ENCODE data around the gene SLC26A4. TPM values are rescaled to one million over a fixed set of nuclear protein-coding genes. Genes with fewer than 3 reads are reported as not detected.

The SLC26A4 gene
- total and polyA plus RNA-seq, 5 donors: 0.23 to 0.84 (median 0.37) TPM

- DNase-seq (no peak), ATAC-seq (no peak)
- no peaks in the 10 kb centered on the region for H3K27me3 ChIP-seq (ENCODE audit: control insufficient read depth, insufficient read depth)
- peaks cover 1% of the 10 kb centered on the region for H3K4me1 ChIP-seq (ENCODE audit: control insufficient read depth, insufficient read depth, low read length)
- intact Hi-C loops (cut with DNase I): no loop called here
- no peak overlapping the region for H3K4me3 ChIP-seq (ENCODE audit: low read length)
- no peaks in the 10 kb centered on the region for H3K9me3 ChIP-seq (ENCODE audit: control insufficient read depth, low read length)
- H3K27ac ChIP-seq (ENCODE audit: low read length): no peak overlapping the region
- WGBS: 91% methylated on average over 4 of the region's 4 CpGs
Observed at GRCh38 chr7:107696330-107696946, 35.8 kb downstream of the SLC26A4 start.

DNA sequence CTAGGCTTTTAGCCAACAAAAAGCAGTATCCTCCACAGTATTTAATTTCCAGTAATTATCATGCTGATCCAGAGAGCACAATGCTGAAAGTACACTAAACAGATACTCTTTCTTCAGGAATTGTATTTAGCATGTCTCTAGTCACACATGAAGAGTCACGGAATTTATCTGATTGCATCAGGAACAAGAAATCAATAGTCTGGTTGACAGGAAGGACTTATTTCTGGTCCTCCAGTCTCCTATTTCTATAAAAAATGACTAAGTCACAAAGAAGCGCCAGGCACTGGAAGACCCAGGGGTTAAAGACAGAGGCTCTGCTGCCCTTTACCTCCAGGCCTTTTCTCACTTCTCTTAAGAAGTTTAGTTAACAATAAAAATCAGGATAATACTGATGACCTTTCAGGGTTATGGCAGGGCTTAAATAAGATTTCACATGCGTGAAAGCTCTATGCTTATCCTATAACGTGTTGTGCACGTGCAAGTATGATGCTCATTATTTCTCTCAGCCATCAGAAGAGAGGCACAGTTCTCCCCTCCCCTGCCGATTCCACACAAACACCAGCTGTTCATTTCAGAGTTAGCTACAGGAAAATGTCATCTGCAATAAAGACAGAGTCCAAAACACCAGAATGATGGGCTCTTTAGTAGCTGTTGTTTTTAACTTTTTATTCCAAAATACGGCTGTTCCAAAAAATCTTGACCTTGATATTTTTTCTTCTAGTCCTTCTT, 36.9 kb downstream of the SLC26A4 start:
- DNase-seq: no peak
- Histone ChIP-seq H3K4me1 (ENCODE audit: control insufficient read depth, insufficient read depth, low read length) (peaks cover 1% of the 10 kb centered on the region), H3K4me3 (ENCODE audit: low read length) (no peak overlapping the region), H3K27me3 (ENCODE audit: control insufficient read depth, insufficient read depth) (no peaks in the 10 kb centered on the region), H3K27ac (ENCODE audit: low read length) (no peak overlapping the region), H3K9me3 (ENCODE audit: control insufficient read depth, low read length) (no peaks in the 10 kb centered on the region)
- 59% methylated on average over 7 of the region's 7 CpGs for WGBS
- intact Hi-C loops (cut with DNase I): no loop called here
- ATAC-seq: no peak

GRCh38 chr7:107700570-107700969, 39.9 kb downstream of the SLC26A4 start:
- ATAC-seq: no peak
- intact Hi-C loops (cut with DNase I): no loop called here
- no peak overlapping the region for H3K4me3 ChIP-seq (ENCODE audit: low read length)
- no peak overlapping the region for H3K27ac ChIP-seq (ENCODE audit: low read length)
- H3K4me1 ChIP-seq (ENCODE audit: control insufficient read depth, insufficient read depth, low read length): no peaks in the 10 kb centered on the region
- no peaks in the 10 kb centered on the region for H3K9me3 ChIP-seq (ENCODE audit: control insufficient read depth, low read length)
- no peak for DNase-seq
- no peaks in the 10 kb centered on the region for H3K27me3 ChIP-seq (ENCODE audit: control insufficient read depth, insufficient read depth)

GRCh38 chr7:107701191-107701590, 40.6 kb downstream of the SLC26A4 start:
- H3K27ac ChIP-seq (ENCODE audit: low read length): no peak overlapping the region
- 63% methylated on average over 3 of the region's 3 CpGs for WGBS
- DNase-seq: no peak
- ATAC-seq: no peak
- no peaks in the 10 kb centered on the region for H3K4me1 ChIP-seq (ENCODE audit: control insufficient read depth, insufficient read depth, low read length)
- intact Hi-C loops (cut with DNase I): no loop called here
- no peaks in the 10 kb centered on the region for H3K27me3 ChIP-seq (ENCODE audit: control insufficient read depth, insufficient read depth)
- no peak overlapping the region for H3K4me3 ChIP-seq (ENCODE audit: low read length)
- H3K9me3 ChIP-seq (ENCODE audit: control insufficient read depth, low read length): no peaks in the 10 kb centered on the region

- no peak overlapping the region for H3K27ac ChIP-seq (ENCODE audit: low read length)
- H3K4me1 ChIP-seq (ENCODE audit: control insufficient read depth, insufficient read depth, low read length): no peaks in the 10 kb centered on the region
- DNase-seq: no peak
- no peaks in the 10 kb centered on the region for H3K27me3 ChIP-seq (ENCODE audit: control insufficient read depth, insufficient read depth)
- no peak overlapping the region for H3K4me3 ChIP-seq (ENCODE audit: low read length)
- ATAC-seq: no peak
- no peaks in the 10 kb centered on the region for H3K9me3 ChIP-seq (ENCODE audit: control insufficient read depth, low read length)
- intact Hi-C loops (cut with DNase I): no loop called here
Observed at GRCh38 chr7:107703219-107703618, 42.6 kb downstream of the SLC26A4 start.

DNA sequence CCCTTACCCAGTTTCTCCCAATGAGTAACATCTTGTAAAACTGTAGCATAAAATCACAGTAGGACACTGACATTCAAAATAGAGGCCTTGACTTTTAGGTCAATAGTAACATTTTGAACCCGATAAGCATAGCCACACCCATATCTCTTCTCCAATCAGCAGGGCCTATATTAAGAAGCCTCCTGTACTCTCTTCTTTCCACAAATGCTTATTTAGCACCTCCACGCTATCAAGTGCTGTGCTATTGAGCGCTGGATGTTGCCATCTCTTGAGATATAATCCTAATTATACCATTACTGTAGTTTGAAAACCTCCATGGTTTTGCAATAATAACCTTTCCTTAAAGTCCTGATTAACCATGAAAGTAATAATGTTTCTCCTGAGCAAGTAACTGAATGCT, 43.2 kb downstream of the SLC26A4 start:
- intact Hi-C loops (cut with DNase I): no loop called here
- no peaks in the 10 kb centered on the region for H3K4me1 ChIP-seq (ENCODE audit: control insufficient read depth, insufficient read depth, low read length)
- no peak overlapping the region for H3K4me3 ChIP-seq (ENCODE audit: low read length)
- DNase-seq (no peak), ATAC-seq (no peak)
- H3K9me3 ChIP-seq (ENCODE audit: control insufficient read depth, low read length): no peaks in the 10 kb centered on the region
- WGBS: 68% methylated on average over 3 of the region's 3 CpGs
- H3K27ac ChIP-seq (ENCODE audit: low read length): no peak overlapping the region
- H3K27me3 ChIP-seq (ENCODE audit: control insufficient read depth, insufficient read depth): no peaks in the 10 kb centered on the region

GRCh38 chr7:107708956-107709355, 48.3 kb downstream of the SLC26A4 start:
- no peaks in the 10 kb centered on the region for H3K27me3 ChIP-seq (ENCODE audit: control insufficient read depth, insufficient read depth)
- no peaks in the 10 kb centered on the region for H3K4me1 ChIP-seq (ENCODE audit: control insufficient read depth, insufficient read depth, low read length)
- ATAC-seq: no peak
- H3K4me3 ChIP-seq (ENCODE audit: low read length): no peak overlapping the region
- 94% methylated on average over 2 of the region's 2 CpGs for WGBS
- intact Hi-C loops (cut with DNase I): no loop called here
- no peak overlapping the region for H3K27ac ChIP-seq (ENCODE audit: low read length)
- DNase-seq: no peak
- no peaks in the 10 kb centered on the region for H3K9me3 ChIP-seq (ENCODE audit: control insufficient read depth, low read length)

DNA sequence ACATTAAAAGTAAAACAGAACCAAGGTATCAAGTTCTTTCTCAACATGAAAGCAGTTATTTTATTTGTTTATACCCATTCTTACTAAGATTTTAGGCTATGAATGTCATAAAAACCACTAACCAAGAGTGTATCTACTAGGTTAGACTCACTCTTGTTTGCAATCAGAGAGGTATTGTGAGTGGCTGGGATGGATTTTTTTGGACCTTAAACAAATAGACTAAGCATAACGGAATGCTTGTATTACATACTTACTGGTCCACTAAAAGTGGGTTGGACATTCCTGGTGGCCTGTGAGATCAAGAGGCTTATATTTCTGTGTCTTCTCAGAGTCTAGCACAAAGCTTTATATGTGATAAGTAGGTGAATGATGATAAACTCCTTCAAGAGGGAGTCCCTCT, 50.7 kb downstream of the SLC26A4 start:
- intact Hi-C loops (cut with DNase I): no loop called here

GRCh38 chr7:107712025-107712424, 51.4 kb downstream of the SLC26A4 start:
- no peaks in the 10 kb centered on the region for H3K4me1 ChIP-seq (ENCODE audit: control insufficient read depth, insufficient read depth, low read length)
- DNase-seq: no peak
- ATAC-seq: no peak
- H3K9me3 ChIP-seq (ENCODE audit: control insufficient read depth, low read length): no peaks in the 10 kb centered on the region
- no peak overlapping the region for H3K4me3 ChIP-seq (ENCODE audit: low read length)
- H3K27ac ChIP-seq (ENCODE audit: low read length): no peak overlapping the region
- 67% methylated on average over 1 of the region's 1 CpG for WGBS
- intact Hi-C loops (cut with DNase I): no loop called here
- no peaks in the 10 kb centered on the region for H3K27me3 ChIP-seq (ENCODE audit: control insufficient read depth, insufficient read depth)

More for the DNA sequence above, 50.7 kb downstream of the SLC26A4 start:
- no peak for DNase-seq
- H3K27ac ChIP-seq (ENCODE audit: low read length): no peak overlapping the region
- H3K27me3 ChIP-seq (ENCODE audit: control insufficient read depth, insufficient read depth): no peaks in the 10 kb centered on the region
- H3K4me1 ChIP-seq (ENCODE audit: control insufficient read depth, insufficient read depth, low read length): no peaks in the 10 kb centered on the region
- no peaks in the 10 kb centered on the region for H3K9me3 ChIP-seq (ENCODE audit: control insufficient read depth, low read length)
- no peak overlapping the region for H3K4me3 ChIP-seq (ENCODE audit: low read length)
- WGBS: 82% methylated on average over 1 of the region's 1 CpG
- ATAC-seq: no peak

GRCh38 chr7:107712896-107713295, 52.3 kb downstream of the SLC26A4 start:
- DNase-seq (no peak), ATAC-seq (no peak)
- Histone ChIP-seq H3K4me1 (ENCODE audit: control insufficient read depth, insufficient read depth, low read length) (no peaks in the 10 kb centered on the region), H3K27me3 (ENCODE audit: control insufficient read depth, insufficient read depth) (no peaks in the 10 kb centered on the region), H3K27ac (ENCODE audit: low read length) (no peak overlapping the region), H3K9me3 (ENCODE audit: control insufficient read depth, low read length) (no peaks in the 10 kb centered on the region), H3K4me3 (ENCODE audit: low read length) (no peak overlapping the region)
- 92% methylated on average over 1 of the region's 1 CpG for WGBS
- intact Hi-C loops (cut with DNase I): no loop called here

- DNase-seq (no peak), ATAC-seq (no peak)
- intact Hi-C loops (cut with DNase I): no loop called here
- 86% methylated on average over 6 of the region's 6 CpGs for WGBS
- no peaks in the 10 kb centered on the region for H3K27me3 ChIP-seq (ENCODE audit: control insufficient read depth, insufficient read depth)
- H3K4me1 ChIP-seq (ENCODE audit: control insufficient read depth, insufficient read depth, low read length): no peaks in the 10 kb centered on the region
- no peaks in the 10 kb centered on the region for H3K9me3 ChIP-seq (ENCODE audit: control insufficient read depth, low read length)
- H3K27ac ChIP-seq (ENCODE audit: low read length): no peak overlapping the region
- no peak overlapping the region for H3K4me3 ChIP-seq (ENCODE audit: low read length)
Observed at GRCh38 chr7:107715531-107715930, 54.9 kb downstream of the SLC26A4 start.
